Adipocyte (in vitro differentiated cells): ENCODE measurements around the gene CLMN.

ENCODE experiments used
- DNase-seq: peaks from one replicate; pipeline ENCODE4 v3.0.0-alpha.2; 2015; ENCODE audit warnings: low read depth
- H3K27me3 ChIP-seq: replicated peaks from 2 replicates; pipeline ENCODE4 v1.7.0; 2013; ENCODE audit warnings: mild to moderate bottlenecking, low read length, moderate library complexity; ENCODE audit not compliant: control insufficient read depth, insufficient read depth
- H3K36me3 ChIP-seq: 2 replicates; pipeline ENCODE4 v1.7.0; 2013; ENCODE audit warnings: low read length, mild to moderate bottlenecking, moderate library complexity; ENCODE audit not compliant: control insufficient read depth, insufficient read depth, severe bottlenecking
- H3K4me1 ChIP-seq: 2 replicates; pipeline ENCODE4 v1.7.0; 2013; ENCODE audit warnings: mild to moderate bottlenecking, low read length, moderate library complexity; ENCODE audit not compliant: control insufficient read depth, insufficient read depth
- H3K4me3 ChIP-seq: 2 replicates; pipeline ENCODE4 v1.7.0; 2013; ENCODE audit warnings: mild to moderate bottlenecking, low read length, moderate library complexity
- H3K9ac ChIP-seq: 2 replicates; pipeline ENCODE4 v1.7.0; 2013; ENCODE audit warnings: mild to moderate bottlenecking, low read length, moderate library complexity
- H3K9me3 ChIP-seq: 2 replicates; pipeline ENCODE4 v1.7.0; 2013; ENCODE audit warnings: mild to moderate bottlenecking, low read length, moderate library complexity; ENCODE audit not compliant: control insufficient read depth

Gene CLMN

DNA sequence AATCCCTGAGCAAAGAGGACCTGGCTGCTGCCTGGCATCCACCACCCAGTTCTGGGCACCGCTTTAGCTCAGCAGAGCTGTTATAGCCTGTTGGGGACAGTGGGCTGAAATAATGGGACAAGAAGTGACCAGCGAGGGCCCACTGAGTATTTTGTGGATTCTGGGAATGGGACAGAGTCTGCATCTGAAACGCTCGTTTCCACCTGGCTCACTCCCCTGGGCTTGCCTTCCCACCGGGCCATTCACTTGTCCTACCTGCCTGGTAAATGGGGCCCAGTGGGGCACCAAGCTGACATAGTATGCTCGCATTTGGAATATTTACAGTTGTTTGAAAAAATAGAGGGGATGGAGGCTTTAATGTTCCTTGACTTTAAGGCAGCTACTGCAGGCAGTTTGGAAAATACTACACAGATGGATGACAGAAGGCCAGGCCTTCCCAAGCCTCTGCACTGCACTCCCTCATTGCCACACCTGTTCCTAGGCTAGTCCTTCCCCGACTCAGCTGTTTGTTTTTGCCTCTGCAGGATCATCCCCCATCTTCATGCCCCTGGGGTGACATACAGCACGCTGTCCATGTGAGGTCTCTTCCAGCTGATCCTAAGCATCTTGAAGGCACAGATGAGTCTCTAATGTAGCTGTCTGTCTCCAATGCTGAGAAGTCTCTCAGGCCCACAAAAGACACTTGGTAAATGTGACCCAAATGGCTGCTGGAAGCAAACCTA, 101.1 kb downstream of the CLMN start:
- Histone ChIP-seq H3K9ac (no peak overlapping the region), H3K4me3 (no peak overlapping the region), H3K27me3 (no peaks in the 10 kb centered on the region), H3K4me1 (peaks cover 23% of the 10 kb centered on the region), H3K36me3 (peaks cover 14% of the 10 kb centered on the region), H3K9me3 (no peaks in the 10 kb centered on the region)
- no peak for DNase-seq

- Histone ChIP-seq H3K4me1 (peaks cover 23% of the 10 kb centered on the region), H3K27me3 (no peaks in the 10 kb centered on the region)
- no peak for DNase-seq
These were observed 101.7 kb downstream of the CLMN start for GRCh38 chr14:95218006-95218405.

DNA sequence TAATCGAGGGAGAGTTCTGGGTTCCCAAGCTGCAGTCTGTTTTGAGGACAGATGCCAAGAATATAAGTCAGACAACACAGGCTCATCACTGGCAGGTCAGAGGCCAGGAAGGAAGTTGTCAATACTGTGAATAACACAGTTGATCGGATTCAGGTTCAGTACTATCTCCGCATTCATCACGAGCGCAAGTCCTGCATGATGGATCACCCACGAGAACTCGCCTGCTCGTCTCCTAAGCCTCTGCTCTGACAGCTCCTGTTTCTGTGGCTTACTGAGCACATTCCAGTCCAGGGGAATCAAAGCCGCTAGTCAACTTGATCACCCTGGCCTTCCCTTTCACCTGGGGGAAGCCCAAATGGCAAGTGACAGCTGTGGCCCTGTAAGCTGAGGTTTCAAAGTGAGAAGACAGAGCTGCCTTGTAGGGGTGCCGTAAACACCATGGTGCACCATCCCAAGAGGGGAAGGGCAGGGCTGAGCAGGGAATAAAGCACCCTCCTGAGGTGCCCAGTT, 102.3 kb downstream of the CLMN start:
- no peaks in the 10 kb centered on the region for H3K27me3 ChIP-seq
- no peak for DNase-seq
- H3K36me3 ChIP-seq: peaks cover 17% of the 10 kb centered on the region
- no peak overlapping the region for H3K9ac ChIP-seq
- H3K4me3 ChIP-seq: no peak overlapping the region
- H3K4me1 ChIP-seq: peaks cover 23% of the 10 kb centered on the region
- no peaks in the 10 kb centered on the region for H3K9me3 ChIP-seq

More at GRCh38 chr14:95218006-95218405, 101.7 kb downstream of the CLMN start:
- Histone ChIP-seq H3K9me3 (no peaks in the 10 kb centered on the region), H3K9ac (no peak overlapping the region), H3K4me3 (no peak overlapping the region), H3K36me3 (peaks cover 17% of the 10 kb centered on the region)

- DNase-seq: no peak
- H3K9ac ChIP-seq: no peak overlapping the region
These were observed 103.7 kb downstream of the CLMN start for GRCh38 chr14:95216008-95216407.

DNA sequence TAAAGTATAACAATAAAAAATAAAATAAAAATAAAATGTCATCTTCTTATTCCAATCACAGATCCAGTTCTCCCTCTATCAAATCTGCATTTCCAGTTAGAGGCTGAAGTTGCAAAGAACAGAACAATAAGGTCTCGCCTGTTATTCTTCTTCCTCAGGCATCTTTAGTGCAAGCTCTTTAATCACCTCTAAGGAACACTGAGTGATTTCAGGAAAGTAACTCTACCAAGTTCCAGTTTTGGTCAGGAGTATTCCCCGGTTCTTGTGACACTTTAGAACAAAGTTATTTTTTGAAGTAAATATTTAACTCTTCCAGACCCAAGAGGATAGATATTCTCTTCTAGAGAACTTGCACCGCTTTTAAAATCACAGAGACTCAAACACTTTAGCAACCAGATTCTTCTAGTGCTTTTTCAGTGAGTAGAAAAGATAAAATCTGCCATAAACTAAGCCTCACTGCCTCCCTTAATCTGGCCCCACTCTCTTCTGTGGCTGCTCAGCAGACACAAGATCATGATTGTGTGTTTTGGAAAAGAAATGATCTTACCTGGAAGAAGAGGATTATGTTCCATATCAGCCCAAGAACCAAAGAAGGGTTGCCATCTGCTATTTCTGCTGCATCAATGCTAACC, 104.5 kb downstream of the CLMN start:
- no peaks in the 10 kb centered on the region for H3K9me3 ChIP-seq
- H3K4me3 ChIP-seq: no peak overlapping the region
- H3K4me1 ChIP-seq: peaks cover under 1% of the 10 kb centered on the region
- peak; percentile 40 for DNase-seq
- H3K27me3 ChIP-seq: no peaks in the 10 kb centered on the region
- H3K9ac ChIP-seq: no peak overlapping the region
- peaks cover 21% of the 10 kb centered on the region for H3K36me3 ChIP-seq

More at GRCh38 chr14:95216008-95216407, 103.7 kb downstream of the CLMN start:
- Histone ChIP-seq H3K4me1 (peaks cover 8% of the 10 kb centered on the region), H3K4me3 (no peak overlapping the region), H3K27me3 (no peaks in the 10 kb centered on the region), H3K9me3 (no peaks in the 10 kb centered on the region), H3K36me3 (peaks cover 17% of the 10 kb centered on the region)

DNA sequence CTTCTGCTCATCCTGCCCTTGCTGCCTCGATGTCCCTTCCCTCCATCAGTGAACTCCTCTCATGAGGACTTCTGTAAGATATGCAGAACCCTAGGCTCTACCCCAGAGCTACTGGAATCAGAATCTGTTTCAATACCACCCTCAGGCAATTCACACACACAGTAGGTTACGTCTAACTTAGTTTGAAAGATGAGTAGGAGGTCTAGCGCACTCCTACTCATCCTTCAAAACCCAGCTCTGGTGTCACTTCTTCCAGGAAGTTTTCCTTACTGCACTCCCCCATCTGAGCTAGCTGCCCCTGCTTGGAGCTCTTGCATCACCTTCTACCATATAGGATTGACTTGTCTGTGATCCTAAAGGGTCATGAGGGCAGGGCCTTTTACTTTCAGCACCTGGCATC, 105.9 kb downstream of the CLMN start:
- H3K4me1 ChIP-seq: no peaks in the 10 kb centered on the region

DNA sequence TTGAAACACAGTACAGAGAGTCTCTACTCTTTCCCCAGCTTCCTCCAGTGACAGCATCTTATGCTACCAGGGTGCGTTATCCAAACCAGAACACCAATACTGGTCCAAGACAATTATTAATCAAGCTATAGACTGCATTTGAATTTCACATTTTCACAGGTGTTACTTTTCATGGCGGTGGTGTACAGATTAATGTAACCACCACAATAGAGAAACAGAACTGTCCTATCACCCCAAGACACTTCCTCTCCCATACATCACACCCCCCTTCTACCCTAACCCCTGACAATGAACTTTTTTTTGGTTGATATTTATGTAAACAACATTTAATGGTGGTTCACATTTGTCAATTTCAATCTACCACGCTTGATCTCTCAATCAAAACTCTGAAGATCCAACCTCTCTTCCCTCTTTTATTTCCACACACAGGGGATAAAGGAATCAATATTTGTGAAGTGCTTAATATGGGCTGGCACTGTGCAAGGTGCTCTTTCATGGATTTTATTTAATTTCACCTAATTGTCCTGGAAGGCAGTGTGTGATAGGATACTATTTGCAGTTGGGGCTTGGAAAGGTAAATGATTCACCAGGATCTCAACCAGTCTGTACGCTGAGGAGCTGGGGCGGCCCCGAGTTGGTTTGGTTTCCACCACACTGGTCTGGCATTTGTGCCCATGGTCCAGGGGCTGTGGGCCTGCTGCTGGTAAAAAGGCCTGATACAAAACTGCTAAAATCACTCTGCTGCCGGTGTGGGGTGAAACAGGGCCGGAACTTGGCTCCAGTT, 107.8 kb downstream of the CLMN start:
- Histone ChIP-seq H3K9ac (no peak overlapping the region), H3K9me3 (no peaks in the 10 kb centered on the region), H3K27me3 (no peaks in the 10 kb centered on the region), H3K4me3 (no peak overlapping the region), H3K36me3 (peaks cover 23% of the 10 kb centered on the region), H3K4me1 (no peaks in the 10 kb centered on the region)
- DNase-seq: no peak

More for the DNA sequence above, 105.9 kb downstream of the CLMN start:
- H3K4me3 ChIP-seq: no peak overlapping the region
- no peak for DNase-seq
- H3K9me3 ChIP-seq: no peaks in the 10 kb centered on the region
- no peak overlapping the region for H3K9ac ChIP-seq
- H3K27me3 ChIP-seq: no peaks in the 10 kb centered on the region
- H3K36me3 ChIP-seq: peaks cover 22% of the 10 kb centered on the region

DNA sequence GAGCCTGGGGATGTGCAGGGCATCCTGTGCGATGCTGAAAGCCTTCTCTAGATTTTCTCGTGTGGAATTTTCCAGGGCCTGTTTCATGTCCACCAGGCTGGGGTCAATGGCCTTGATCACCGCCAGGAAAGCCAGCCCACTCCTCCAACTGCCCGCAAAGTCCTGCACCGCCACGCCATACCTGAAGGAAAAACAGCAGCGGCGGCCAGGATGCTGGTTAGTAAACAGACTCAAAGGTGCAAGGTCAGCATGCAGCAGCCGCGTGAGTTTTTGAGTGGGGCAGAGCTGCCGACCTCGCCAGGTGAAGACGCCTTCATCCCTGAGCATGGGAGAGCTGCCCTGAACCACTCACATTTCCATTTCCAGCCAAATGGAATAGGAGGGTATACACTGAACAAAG, 109.0 kb downstream of the CLMN start:
- no peak for DNase-seq
- H3K27me3 ChIP-seq: no peaks in the 10 kb centered on the region
- H3K9ac ChIP-seq: no peak overlapping the region
- peaks cover 22% of the 10 kb centered on the region for H3K36me3 ChIP-seq
- H3K4me1 ChIP-seq: peaks cover 9% of the 10 kb centered on the region
- no peak overlapping the region for H3K4me3 ChIP-seq
- H3K9me3 ChIP-seq: no peaks in the 10 kb centered on the region

DNA sequence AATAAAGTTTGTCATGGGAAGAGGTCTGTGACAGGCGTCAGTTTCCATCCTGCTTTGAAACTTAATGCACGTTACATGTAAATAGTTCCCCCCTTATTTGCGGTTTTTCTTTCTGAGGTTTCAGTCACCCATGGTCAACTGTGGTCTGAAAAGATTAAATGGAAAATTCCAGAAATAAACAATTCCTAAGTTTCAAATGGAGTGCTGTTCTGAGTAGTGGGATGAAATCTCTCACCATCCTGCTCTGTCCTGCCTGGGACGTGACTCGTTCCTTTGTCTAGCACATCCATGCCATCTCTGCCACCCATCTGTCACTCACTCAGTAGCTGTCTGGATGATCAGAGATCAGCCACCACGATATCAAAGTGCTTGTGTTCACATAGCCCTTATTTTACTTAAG, 111.1 kb downstream of the CLMN start:
- no peak overlapping the region for H3K4me3 ChIP-seq
- DNase-seq: peak; percentile 14
- H3K27me3 ChIP-seq: no peaks in the 10 kb centered on the region
- H3K4me1 ChIP-seq: peaks cover 9% of the 10 kb centered on the region
- peaks cover 34% of the 10 kb centered on the region for H3K36me3 ChIP-seq
- no peak overlapping the region for H3K9ac ChIP-seq
- H3K9me3 ChIP-seq: peaks cover 5% of the 10 kb centered on the region

DNA sequence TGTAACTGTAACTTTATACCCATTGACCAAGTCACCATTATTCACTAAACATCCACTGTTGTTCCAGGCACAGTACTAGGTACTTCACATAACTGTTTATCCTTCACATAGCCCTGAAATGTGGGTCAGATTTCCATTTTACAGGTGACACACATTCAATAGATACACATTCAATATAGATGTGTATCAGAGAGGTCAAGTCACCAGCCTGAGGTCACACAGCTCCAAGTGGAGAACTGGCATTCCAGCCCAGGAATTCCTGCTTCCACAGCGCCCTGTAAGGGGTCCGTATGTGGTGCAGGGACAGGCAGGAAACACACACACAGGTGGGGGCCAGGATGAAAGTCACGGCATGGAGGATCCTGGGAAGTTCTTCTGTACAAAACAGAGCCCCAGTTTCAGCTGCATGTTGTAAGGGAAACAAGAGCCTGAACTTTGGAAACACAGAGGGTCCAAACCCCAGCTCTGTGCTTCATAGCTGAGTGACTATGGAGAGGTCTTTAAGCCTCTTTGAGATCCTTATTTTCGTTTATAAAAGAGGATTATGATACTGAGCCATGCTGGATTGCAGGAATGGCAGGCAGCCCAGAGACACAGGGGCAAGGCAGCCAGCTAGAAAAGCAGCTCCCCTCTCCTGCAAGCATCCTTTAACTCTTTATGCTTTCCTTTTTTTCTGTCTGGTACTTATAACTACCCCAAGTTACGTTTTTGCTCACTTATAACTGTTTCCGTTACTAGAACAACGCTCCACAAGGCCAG, 112.1 kb downstream of the CLMN start:
- H3K9me3 ChIP-seq: peaks cover 5% of the 10 kb centered on the region
- peaks cover 41% of the 10 kb centered on the region for H3K36me3 ChIP-seq
- DNase-seq: peak; percentile 9
- H3K9ac ChIP-seq: no peak overlapping the region
- no peak overlapping the region for H3K4me3 ChIP-seq
- H3K4me1 ChIP-seq: peaks cover 9% of the 10 kb centered on the region
- H3K27me3 ChIP-seq: no peaks in the 10 kb centered on the region
